T47D (cell line): ENCODE results near the gene ATXN7L3.
"Not testable (repeated sequence)": the region's sequence is repeated elsewhere in the genome, so short reads cannot be mapped to it uniquely, and the experiment has no call there.

ENCODE experiments used
- DNase-seq, 2 experiments: peaks; one replicate each; pipeline versions ENCODE4 v3.0.0 to v3.0.0-alpha.2; 2011 to 2012; ENCODE audit warnings: low read depth in 1 of 2, low spot score in 1 of 2
- JUND ChIP-seq: IDR thresholded peaks from 2 replicates; pipeline ENCODE4 v1.6.1; 2012; ENCODE audit warnings: low read depth
- in situ Hi-C: cut with HindIII; loops from 2 replicates; pipeline ENCODE4 v1.10.0; 2016; ENCODE audit warnings: low sequenced_read_pairs, low pct_unique_long_range_greater_than_20kb

ATXN7L3 gene, protein sequence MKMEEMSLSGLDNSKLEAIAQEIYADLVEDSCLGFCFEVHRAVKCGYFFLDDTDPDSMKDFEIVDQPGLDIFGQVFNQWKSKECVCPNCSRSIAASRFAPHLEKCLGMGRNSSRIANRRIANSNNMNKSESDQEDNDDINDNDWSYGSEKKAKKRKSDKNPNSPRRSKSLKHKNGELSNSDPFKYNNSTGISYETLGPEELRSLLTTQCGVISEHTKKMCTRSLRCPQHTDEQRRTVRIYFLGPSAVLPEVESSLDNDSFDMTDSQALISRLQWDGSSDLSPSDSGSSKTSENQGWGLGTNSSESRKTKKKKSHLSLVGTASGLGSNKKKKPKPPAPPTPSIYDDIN

DNA sequence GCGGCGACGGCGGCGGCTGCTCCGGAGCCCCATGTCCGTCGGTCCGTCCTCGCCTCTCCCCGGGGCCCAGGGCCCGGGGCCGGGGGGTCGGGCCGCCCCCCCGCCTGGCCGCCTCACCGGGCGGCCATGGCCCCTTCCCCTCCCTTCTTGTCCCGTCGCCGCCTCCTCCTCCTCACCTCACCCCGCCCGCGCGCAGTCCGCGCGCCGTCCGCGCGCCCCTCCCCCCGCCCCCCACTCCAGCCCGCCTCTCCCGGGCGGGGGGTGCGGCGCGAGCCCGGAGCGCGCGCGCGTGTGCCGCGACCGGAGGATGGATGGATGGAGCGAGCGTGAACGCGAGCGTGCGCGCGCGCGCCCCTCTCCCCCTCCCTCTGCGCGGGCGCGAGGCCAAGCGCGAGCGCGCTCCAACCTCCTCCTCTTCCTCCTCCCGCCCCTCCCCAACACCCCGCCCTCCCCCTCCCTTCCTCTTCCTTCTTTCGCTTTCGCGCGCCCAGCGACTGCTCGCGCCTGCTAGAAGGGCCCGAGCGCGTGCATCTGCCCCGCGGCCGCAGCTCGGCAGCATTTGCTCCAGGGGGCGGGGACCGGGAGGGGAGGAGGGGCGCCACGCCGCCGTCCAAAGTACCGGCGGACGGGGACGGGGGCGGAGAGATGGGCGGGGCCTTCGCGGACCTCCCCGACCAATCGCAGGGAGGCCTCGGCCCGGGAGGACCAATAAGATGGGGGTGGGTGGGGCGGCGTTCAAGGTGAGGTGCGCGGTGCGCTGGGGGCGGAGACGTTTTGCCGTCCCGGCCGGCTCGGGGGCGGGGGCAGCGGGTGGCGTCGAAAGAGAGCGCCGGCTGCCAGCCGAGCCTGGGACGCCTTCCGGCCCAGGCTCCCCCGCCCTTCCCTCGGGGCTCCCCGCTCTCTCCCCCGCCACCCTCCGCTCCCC is at the start of gene ATXN7L3:
Gene ATXN7L3 (minus strand): TSS at position 332 of the 925 bp plus-strand sequence. CDS start 1,814 bp downstream, outside the sequence.
- no peak for TF ChIP-seq JUND
- in situ Hi-C loops, result no loop called here
- DNase-seq, result peak; percentile 99 to 100

DNA sequence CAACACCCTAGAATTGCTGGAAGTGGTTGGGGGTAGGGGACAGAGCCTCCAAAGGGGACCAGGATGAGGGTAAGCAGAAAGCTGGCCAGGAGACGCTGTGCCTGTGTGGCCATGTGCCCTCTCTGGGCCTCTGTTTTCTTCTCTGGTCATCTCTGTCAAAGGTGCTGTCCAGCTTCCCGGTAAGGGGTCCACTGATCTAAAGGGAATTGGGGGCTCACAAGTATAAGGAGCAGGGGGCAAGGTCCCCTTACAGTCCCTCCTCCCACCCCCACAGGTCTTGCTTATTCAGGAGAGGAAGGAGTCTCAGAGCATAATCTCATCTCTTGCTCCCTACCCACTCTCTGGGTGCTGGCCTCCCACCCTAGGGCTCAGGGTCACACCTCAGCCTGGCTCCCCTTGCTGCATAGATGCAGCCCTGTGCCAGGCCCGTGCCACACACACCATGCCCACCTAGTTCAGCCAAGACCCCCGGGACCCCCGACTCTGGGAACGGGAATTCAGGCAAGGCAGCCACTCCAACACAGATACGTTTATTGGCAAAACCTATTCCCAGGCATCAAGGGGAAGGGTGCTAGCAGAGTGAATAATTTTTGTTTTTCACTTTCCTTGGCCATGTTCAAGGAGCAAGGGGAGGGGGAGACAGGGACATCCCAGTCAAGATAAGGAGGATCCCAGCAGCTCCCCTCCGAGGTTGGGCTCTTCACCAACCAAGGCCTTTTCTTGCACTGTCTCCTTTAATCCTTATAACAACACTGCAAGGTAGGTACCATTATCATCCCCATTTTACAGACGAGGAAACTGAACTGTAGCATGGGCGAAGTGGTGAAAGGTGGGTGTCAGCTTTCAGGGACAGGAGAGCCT is 48.4 kb upstream of the ATXN7L3 start:
- in situ Hi-C loops, result no loop called here
- TF ChIP-seq JUND, result no peak
- DNase-seq, result no peak

DNA sequence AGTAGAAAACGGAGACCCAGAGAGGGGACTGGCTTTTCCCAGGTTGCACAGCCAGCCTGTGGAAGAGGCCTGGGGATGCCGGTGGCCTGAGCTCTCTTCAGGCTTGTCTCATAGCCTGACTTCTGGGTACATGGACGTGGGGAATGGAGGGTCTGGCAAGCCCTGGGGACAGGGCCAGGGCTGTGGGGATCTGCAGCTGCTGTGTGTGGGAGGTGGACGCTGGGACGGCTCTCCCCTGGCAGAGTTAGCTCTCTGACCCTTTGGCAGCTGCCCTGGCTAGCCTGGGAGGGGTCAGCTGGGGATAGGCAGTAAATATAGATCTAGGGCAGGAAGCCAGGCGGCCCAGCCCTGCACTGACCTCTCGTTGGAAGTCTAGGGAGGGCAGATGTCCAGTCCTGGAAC is 47.8 kb upstream of the ATXN7L3 start:
- in situ Hi-C loops, result no loop called here
- no peak for TF ChIP-seq JUND

DNA sequence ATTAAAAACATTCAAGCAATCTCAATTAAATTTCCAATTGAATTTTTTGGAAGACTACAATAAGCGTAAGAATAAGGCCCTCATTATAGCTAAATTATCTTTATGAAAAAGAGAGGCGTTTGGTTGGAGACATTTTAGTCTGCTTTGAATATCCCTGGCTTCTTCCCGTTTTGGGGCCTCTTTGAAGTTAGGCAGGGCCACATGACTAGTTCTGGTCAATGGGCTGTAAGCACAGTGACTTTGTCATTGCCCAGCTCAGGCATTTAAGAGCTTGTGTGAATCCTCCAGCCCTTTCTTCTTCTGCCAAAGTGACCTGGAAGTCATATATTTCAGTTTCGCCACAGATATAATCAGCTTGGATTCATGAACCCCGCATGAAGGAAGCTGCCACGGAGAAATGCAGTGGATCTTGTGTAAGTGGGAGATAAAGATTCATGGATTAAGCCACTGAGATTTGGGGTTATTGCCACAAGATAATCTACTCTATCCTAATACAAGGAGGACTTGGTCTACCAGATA is 41.5 kb upstream of the ATXN7L3 start:
- no peak for DNase-seq
- in situ Hi-C loops, result no loop called here
- no peak for TF ChIP-seq JUND

More for the DNA sequence above, 47.8 kb upstream of the ATXN7L3 start:
- no peak for DNase-seq

DNA sequence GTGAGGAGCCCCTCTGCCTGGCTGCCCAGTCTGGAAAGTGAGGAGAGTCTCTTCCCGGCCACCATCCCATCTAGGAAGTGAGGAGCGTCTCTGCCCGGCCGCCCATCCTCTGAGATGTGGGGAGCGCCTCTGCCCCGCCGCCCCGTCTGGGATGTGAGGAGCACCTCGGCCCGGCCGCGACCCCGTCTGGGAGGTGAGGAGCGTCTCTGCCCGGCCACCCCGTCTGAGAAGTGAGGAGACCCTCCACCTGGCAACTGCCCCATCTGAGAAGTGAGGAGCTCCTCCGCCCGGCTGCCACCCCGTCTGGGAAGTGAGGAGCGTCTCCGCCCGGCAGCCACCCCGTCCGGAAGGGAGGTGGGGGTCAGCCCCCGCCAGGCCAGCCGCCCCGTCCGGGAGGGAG is 38.2 kb upstream of the ATXN7L3 start:
- DNase-seq, in situ Hi-C loops: not testable (repeated sequence)

DNA sequence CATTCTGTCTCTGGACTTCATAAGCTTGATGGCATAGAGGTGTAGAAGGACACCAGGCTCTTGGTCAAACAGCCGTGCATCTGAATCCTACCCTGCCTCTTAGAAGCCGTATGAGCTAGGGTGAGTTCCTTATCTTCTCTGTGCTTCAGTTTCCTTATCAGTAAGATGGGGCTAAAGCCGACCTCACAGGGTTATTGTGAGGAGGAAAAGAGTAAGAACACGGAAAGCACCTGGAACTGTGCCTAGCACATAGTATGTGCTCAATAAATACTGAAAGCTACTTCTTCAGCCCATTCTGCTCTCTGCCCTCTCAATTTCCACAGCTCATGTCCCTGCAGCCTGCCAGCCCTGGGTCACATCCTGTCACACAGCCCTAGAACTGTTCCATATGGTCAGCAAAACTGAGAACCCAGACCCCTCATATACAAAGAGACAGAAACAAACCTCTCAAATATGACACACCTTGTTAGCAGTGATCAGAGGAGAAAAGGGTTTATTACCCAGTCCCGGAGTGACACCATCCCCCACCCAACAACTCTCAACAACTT is 36.8 kb upstream of the ATXN7L3 start:
- no peak for DNase-seq
- in situ Hi-C loops, result no loop called here
- no peak for TF ChIP-seq JUND

DNA sequence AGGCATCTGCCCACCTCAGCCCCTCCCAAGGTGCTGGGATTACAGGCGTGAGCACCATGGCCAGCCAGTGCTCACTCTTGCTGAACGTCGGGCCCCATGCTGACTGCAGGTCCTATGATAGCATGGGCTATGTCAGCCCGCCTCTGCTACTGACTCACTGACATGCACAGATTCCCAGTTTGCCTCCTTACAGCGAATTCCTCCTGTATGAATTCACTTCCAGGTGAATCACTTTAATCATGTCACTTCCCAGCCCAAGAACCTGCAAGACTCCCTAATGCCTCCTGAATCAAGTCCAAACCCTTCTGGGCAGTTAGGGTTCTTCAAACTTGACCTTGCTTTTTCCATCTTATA is 35.9 kb upstream of the ATXN7L3 start:
- TF ChIP-seq JUND, result no peak
- no peak for DNase-seq
- in situ Hi-C loops, result no loop called here

DNA sequence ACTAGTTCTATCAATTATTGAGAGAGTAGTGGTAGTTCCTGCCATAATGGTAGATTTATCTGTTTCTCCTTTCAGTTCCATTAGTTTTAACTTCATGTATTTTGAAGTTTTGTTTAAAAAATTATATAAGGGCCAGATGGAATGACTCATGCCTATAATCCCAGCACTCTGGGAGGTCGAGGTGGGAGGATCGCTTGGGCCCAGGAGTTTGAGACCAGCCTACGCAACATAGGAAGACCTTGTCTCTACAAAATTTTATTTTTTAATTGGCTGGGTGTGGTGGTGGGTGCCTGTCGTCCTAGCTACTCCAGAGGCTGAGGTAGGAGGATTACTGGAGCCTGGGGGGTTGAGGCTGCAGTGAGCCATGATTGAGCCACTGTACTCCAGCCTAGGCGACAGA is 33.9 kb upstream of the ATXN7L3 start:
- no peak for DNase-seq
- in situ Hi-C loops, result no loop called here
- TF ChIP-seq JUND, result no peak

DNA sequence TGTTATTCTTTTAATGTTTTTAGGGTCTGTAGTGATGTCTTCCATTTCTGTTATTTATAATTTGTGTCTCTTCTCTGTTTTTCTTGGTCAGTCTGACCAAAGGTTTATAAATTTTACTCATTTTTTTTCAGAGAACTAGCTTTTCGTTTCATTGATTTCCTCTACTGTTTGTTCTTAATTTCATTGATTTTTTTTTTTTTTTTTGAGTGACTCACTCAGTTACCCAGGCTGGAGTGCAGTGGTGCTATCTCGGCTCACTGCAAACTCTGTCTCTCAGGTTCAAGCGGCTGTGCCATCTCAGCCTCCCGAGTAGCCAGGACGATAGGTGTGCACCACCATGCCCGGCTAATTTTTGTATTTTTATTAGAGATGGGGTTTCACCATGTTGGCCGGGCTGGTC is 32.4 kb upstream of the ATXN7L3 start:
- no peak for TF ChIP-seq JUND
- in situ Hi-C loops, result no loop called here
- DNase-seq, result no peak

DNA sequence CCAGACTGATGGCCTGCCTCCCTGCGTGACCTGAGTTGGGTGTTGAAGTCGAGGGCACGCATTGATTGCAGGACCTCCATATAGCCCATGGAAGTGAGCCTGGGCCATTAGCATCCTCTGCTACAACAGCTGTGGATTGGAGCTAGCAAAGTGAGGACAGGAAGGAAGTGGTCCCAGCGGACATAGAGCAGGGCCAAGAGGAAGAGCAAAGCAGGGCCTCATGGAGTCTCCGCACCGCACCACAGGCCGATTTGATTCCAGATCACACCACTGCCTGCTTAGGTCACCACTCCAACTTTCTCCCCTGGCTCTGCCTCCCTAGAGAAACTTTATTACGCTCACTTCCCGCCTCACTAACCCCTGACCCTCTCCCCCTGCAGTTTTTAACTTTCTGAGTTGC is 30.5 kb upstream of the ATXN7L3 start:
- in situ Hi-C loops, result no loop called here
- DNase-seq, result no peak
- TF ChIP-seq JUND, result no peak

DNA sequence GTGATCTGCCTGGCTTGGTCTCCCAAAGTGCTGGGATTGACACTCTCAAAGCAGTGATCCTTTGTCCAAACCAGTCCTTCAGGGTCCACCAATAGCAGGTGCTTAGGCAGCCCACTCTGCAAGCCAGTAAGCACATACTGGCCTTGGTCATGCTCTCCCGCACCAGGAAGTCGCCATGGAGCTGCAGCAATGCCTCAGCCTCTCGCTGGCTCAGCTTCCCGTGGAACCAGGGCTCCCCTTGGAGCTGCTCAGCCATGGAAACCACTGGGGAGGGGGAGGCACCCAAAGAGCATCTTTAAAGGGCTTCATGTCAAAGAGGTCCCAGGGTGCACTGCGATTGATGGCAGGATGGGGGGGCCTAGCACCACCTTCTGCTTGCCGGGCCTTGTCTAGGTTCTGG is 29.4 kb upstream of the ATXN7L3 start:
- in situ Hi-C loops, result no loop called here
- no peak for DNase-seq
- TF ChIP-seq JUND, result no peak

DNA sequence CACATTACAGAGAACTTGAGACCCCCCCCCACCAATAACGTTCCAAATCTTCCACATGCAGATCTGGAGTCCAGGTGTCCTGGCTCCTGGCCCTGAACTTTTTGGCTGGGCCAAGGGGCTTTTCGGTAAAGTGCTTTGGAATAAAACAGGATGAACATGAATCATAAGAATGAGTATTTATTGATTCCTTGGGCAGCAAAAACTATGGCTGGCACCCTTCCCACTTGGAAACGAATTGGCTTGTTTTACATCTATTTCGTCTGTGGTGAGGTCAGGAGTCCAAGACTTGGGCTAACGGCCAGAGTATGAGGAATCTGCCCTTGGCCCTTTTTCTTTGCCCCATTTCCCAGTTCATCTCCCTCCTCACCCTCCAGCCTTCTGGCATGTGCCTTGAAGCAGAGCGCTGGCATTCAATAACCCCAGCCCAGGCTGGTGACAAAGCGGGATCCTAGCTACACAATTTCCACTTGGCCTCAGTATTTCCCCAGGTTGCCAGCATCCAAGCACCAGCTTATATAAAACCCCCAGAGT is 23.9 kb upstream of the ATXN7L3 start:
- peak in 1 of 2 experiments; percentile 36 for DNase-seq
- in situ Hi-C loops, result no loop called here

More for the DNA sequence above, 23.9 kb upstream of the ATXN7L3 start:
- no peak for TF ChIP-seq JUND
